ENCODE results near the gene ARID4A. TPM values are rescaled to one million over a fixed set of nuclear protein-coding genes. Genes with fewer than 3 reads are reported as not detected.

ARID4A gene
- total RNA-seq, 4 donors from 2014 or later: 13.6 to 32.6 (median 18.4) TPM

DNA sequence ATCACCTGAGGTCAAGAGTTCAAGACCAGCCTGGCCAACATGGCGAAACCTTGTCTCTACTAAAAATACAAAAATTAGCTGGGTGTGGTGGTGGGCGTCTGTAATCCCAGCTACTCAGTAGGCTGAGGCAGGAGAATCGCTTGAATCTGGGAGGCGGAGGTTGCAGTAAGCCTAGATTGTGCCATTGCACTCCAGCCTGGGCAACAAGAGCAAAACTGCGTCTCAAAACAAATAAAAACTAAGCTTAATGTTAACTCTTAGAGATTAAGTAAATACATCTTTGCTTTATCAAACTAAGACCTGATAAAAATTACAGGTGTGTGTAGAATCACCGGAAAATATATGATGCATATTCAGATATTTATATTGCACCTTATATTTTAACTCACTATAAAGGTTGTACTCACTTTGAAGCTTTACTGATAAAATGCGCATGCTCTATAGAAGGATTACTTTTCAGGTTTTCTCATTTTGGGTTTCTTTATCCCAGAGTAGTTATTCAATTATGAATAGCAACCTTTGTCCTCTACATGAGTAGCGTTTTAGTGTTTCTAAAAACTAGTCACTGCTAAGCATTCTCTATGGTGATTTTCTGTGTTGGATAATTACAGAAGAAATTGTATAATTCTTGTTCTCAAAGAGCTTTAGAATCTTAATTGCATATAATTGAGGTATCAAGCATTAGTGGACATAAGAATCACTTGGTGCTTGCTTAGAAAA, 9.4 kb downstream of the ARID4A start:
- intact Hi-C loops (cut with DNase I; ENCODE audit: low total_unique reads): no loop called here
- DNase-seq (ENCODE audit: low spot score in 2 of 2): no peak
- H3K4me3 ChIP-seq (ENCODE audit: low read depth, poor library complexity, severe bottlenecking): no peak overlapping the region
- TF ChIP-seq POLR2A (IDR thresholded peaks at IDR 0.05): no peak
- TF ChIP-seq, protein P1, sequence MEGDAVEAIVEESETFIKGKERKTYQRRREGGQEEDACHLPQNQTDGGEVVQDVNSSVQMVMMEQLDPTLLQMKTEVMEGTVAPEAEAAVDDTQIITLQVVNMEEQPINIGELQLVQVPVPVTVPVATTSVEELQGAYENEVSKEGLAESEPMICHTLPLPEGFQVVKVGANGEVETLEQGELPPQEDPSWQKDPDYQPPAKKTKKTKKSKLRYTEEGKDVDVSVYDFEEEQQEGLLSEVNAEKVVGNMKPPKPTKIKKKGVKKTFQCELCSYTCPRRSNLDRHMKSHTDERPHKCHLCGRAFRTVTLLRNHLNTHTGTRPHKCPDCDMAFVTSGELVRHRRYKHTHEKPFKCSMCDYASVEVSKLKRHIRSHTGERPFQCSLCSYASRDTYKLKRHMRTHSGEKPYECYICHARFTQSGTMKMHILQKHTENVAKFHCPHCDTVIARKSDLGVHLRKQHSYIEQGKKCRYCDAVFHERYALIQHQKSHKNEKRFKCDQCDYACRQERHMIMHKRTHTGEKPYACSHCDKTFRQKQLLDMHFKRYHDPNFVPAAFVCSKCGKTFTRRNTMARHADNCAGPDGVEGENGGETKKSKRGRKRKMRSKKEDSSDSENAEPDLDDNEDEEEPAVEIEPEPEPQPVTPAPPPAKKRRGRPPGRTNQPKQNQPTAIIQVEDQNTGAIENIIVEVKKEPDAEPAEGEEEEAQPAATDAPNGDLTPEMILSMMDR (IDR thresholded peaks at IDR 0.05): no peak
- WGBS, 2 donors: 93 to 95% methylated on average over 8 of the region's 8 CpGs

DNA sequence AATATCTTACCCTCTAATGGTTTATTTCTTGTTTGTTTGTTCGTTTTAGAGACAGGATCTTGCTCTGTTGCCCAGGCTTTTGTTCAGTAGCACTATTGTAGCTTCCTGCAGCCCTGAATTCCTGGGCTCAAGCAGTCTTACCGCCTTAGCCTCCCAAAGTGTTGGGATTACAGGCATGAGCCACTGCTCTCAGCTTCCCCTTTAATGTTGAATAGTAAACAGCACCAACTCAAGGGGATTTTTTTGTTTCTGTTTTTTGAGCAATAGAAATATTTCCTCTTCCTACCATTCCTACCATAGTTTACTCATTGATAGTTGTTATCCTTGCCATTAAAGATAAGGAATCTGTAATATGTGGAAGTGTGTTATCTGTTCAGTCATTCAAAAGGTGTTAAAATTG, 10.7 kb downstream of the ARID4A start:
- intact Hi-C loops (cut with DNase I; ENCODE audit: low total_unique reads): no loop called here
- 79 to 84% methylated on average over 2 of the region's 2 CpGs for WGBS, 2 donors
- TF ChIP-seq, protein P1 (IDR thresholded peaks at IDR 0.05): no peak
- no peak for TF ChIP-seq POLR2A (IDR thresholded peaks at IDR 0.05)
- no peak for DNase-seq (ENCODE audit: low spot score in 2 of 2)
- no peak overlapping the region for H3K4me3 ChIP-seq (ENCODE audit: low read depth, poor library complexity, severe bottlenecking)

DNA sequence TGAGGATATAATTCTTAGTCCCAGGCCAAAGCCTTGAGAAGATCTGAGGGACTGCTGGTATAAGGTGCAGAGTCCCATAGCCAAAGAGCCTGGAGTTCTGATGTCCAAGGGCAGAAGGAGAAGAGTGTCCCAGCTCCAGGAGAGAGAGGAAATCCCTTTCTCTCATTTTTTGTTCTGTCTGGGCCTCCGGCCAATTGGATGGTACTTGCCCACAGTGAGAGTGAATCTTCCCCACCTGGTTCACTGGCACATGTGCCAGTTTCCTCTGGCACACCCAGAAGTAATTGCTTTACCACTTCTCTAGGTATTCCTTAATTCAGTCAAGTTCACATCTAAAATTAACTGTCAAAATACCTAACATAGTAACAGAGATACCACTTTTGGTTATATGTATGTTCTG, 15.3 kb downstream of the ARID4A start:
- TF ChIP-seq, protein P1 (IDR thresholded peaks at IDR 0.05): no peak
- TF ChIP-seq POLR2A (IDR thresholded peaks at IDR 0.05): no peak
- no peak overlapping the region for H3K4me3 ChIP-seq (ENCODE audit: low read depth, poor library complexity, severe bottlenecking)
- intact Hi-C loops (cut with DNase I; ENCODE audit: low total_unique reads): no loop called here
- WGBS, 2 donors: 57 to 63% methylated on average over 1 of the region's 1 CpG
- DNase-seq (ENCODE audit: low spot score in 2 of 2): no peak

DNA sequence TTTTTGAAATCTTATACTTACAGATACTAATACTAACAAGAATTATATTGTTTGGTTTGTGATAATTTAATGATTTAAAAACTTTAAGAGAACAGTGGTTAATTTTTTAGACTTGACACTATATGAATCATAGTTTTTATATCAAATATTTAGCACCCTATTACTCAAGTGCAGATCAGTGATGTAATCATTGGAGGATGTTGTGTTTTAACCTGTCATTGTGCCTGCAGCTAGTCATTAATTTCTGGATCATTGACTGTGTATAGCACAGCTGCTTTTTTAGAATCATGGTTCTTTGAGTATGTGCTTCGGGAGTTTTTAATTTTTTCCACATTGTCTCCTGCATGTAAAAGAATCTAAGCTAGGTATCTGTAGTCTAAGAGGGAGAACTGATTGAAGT, 17.3 kb downstream of the ARID4A start:
- 44 to 52% methylated on average over 1 of the region's 1 CpG for WGBS, 2 donors

DNA sequence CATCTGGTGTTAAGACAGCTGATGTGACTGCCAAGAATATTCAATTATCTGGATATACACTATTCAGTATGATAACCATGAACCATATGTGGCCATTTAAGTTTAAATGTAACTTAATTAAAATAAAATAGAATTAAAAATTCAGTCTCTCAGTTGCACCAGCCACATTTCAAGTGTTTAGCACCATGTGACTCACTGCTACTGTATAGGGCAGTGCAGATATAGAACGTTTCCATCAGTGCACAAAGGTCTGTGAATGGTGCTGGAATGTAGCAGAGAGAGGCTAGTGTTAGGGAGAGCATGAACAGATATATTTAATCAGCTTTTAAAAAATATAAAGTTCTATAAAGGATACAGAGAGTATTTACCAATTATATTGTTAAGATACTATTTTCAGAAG, 28.7 kb downstream of the ARID4A start:
- WGBS, 2 donors: 37 to 46% methylated on average over 1 of the region's 1 CpG
- no peak overlapping the region for H3K4me3 ChIP-seq (ENCODE audit: low read depth, poor library complexity, severe bottlenecking)
- intact Hi-C loops (cut with DNase I; ENCODE audit: low total_unique reads): no loop called here
- no peak for TF ChIP-seq POLR2A (IDR thresholded peaks at IDR 0.05)
- TF ChIP-seq, protein P1 (IDR thresholded peaks at IDR 0.05): no peak
- no peak for DNase-seq (ENCODE audit: low spot score in 2 of 2)

More for the DNA sequence above, 17.3 kb downstream of the ARID4A start:
- intact Hi-C loops (cut with DNase I; ENCODE audit: low total_unique reads): no loop called here
- DNase-seq (ENCODE audit: low spot score in 2 of 2): no peak
- TF ChIP-seq, protein P1 (IDR thresholded peaks at IDR 0.05): no peak
- no peak for TF ChIP-seq POLR2A (IDR thresholded peaks at IDR 0.05)
- no peak overlapping the region for H3K4me3 ChIP-seq (ENCODE audit: low read depth, poor library complexity, severe bottlenecking)

DNA sequence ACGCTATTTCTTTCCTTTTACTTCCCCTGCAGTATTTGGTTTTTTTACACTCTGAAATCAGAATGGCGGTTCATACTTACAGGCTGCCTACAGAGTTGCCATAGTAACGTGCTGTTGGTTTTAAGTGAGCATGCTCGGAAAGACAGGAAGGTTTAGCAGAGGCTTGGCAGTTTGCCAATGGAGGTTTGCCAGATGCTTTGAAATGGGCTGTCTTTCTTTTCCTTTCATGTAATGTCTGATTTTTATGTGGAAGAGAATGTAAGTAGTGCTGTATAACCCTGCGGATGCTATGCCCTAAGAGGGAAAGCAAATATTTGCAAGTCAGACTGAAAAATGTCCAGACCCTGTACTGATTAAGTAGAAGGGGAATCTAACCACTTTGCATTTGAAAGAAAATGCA, 32.8 kb downstream of the ARID4A start:
- no peak overlapping the region for H3K4me3 ChIP-seq (ENCODE audit: low read depth, poor library complexity, severe bottlenecking)
- intact Hi-C loops (cut with DNase I; ENCODE audit: low total_unique reads): no loop called here
- WGBS, 2 donors: 8% methylated on average over 5 of the region's 5 CpGs
- no peak for TF ChIP-seq POLR2A (IDR thresholded peaks at IDR 0.05)
- TF ChIP-seq, protein P1 (IDR thresholded peaks at IDR 0.05): no peak
- DNase-seq (ENCODE audit: low spot score in 2 of 2): peak; percentile 84 to 92

Data from lower leg skin (tissue), 4 donors.